Measurements from ENCODE around the gene UBAC2. TPM values are rescaled to one million over a fixed set of nuclear protein-coding genes. Genes with fewer than 3 reads are reported as not detected.
"Not testable (repeated sequence)": the region's sequence is repeated elsewhere in the genome, so short reads cannot be mapped to it uniquely, and the experiment has no call there.

Gene UBAC2
- total RNA-seq, 1 experiment from 2014 or later: 58.3 TPM

DNA sequence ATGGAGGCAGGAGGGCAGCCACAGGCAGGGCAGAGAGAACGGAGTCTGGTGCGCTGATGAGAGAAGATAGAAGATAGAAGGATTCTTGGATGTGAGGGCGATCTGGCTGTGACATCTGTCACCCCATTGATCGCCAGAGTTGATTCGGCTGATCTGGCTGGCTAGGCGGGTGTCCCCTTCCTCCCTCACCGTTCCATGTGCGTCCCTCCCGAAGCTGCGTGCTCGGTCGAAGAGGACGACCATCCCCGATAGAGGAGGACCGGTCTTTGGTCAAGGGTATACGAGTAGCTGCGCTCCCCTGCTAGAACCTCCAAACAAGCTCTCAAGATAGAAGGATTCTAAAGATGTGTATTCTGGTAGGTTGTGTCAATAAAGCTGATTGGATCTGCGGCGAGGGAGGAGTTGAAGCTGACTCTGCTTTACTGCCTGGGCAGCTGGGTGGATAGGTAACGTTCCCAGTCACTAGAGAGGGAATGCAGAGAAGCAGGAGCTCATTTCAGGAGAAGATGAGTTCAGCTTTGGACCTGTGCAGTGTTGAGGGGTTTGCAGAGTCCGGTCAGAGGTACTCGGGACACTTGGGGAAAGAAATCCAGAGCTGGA is 5.1 kb downstream of the UBAC2 start:
- H3K9ac ChIP-seq (ENCODE audit: low read length): peak overlapping the region; percentile 61
- H3K4me2 ChIP-seq (ENCODE audit: low read depth, low read length, poor library complexity, severe bottlenecking): peak overlapping the region; percentile 91

DNA sequence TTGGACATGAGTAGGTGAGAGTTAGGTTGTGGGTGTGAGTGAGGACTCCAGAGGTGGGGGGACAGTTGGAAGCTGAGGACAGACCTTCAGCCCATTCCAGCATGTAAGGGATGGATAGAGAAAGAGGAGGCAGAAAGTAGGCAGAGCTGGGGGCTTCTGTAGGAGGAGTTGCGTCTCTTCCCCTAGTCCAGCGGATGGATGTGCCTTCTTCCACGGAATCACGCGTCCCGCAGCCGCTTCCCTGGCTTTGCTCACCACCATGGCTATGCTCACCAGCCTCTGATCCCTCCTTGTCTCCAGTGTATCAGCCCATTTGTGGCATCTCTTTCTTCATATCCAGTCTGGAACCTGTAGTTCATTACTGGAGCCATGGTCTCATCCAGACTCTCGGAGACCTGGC is 5.6 kb downstream of the UBAC2 start:
- Histone ChIP-seq H3K4me3 (ENCODE audit: low read length) (no peak overlapping the region; the same call in 1 of the 2 replicates), H3K36me3 (ENCODE audit: insufficient read depth, low read length) (peaks cover 7% of the 10 kb centered on the region; the same call in 1 of the 2 replicates), H3K27ac (ENCODE audit: low read length) (peak overlapping the region; percentile 89), H3K27me3 (ENCODE audit: low read length) (no peaks in the 10 kb centered on the region), H3K79me2 (ENCODE audit: low read length) (peaks cover 93% of the 10 kb centered on the region), H3K4me2 (ENCODE audit: low read depth, low read length, poor library complexity, severe bottlenecking) (peak overlapping the region; percentile 91), H2AFZ (ENCODE audit: low read length) (no peak overlapping the region), H3K9ac (ENCODE audit: low read length) (peak overlapping the region; percentile 22; the same call in 1 of the 2 replicates), H3K4me1 (ENCODE audit: low read length) (peaks cover 71% of the 10 kb centered on the region), H3K9me2 (replicated peaks; ENCODE audit: insufficient read depth, low read length) (no peaks in the 10 kb centered on the region), H3K9me3 (ENCODE audit: low read length) (no peaks in the 10 kb centered on the region), H4K20me1 (ENCODE audit: insufficient read depth, low read depth, low read length) (peaks cover 24% of the 10 kb centered on the region; the same call in 1 of the 2 replicates)
- DNase-seq: no peak

More for the DNA sequence above, 5.1 kb downstream of the UBAC2 start:
- Histone ChIP-seq H2AFZ (ENCODE audit: low read length) (no peak overlapping the region), H3K79me2 (ENCODE audit: low read length) (peaks cover 93% of the 10 kb centered on the region), H3K9me2 (replicated peaks; ENCODE audit: insufficient read depth, low read length) (no peaks in the 10 kb centered on the region), H3K4me3 (ENCODE audit: low read length) (peak overlapping the region; percentile 65), H3K4me1 (ENCODE audit: low read length) (peaks cover 71% of the 10 kb centered on the region), H3K27ac (ENCODE audit: low read length) (peak overlapping the region; percentile 89), H3K36me3 (ENCODE audit: insufficient read depth, low read length) (peaks cover 7% of the 10 kb centered on the region; the same call in 1 of the 2 replicates), H3K27me3 (ENCODE audit: low read length) (no peaks in the 10 kb centered on the region), H4K20me1 (ENCODE audit: insufficient read depth, low read depth, low read length) (peaks cover 24% of the 10 kb centered on the region; the same call in 1 of the 2 replicates), H3K9me3 (ENCODE audit: low read length) (no peaks in the 10 kb centered on the region)
- no peak for DNase-seq

DNA sequence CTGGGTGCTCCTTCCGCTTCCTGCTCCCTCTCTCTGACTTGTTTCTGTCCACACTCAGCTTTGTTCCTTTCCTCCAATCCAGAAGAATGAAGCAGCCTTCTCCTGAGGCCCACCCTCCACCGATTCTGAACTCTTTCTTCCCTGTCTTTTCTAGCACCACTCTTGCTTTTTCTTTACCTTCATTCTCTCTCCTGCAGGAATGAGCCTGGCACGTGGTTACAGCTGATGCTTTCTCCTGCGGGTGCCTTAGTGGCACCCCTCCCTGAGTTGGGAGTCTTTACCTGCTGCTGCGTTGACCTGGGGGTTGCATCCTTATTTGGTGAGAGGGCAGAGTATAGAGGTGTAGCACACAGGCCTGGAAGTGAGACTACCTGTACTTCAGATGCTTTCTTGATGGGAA is 6.2 kb downstream of the UBAC2 start:
- Histone ChIP-seq H3K9me3 (ENCODE audit: low read length) (no peaks in the 10 kb centered on the region), H3K9ac (ENCODE audit: low read length) (0 out of 2 replicates have a peak overlapping the region, but pooled peaks have one; percentile 6), H3K36me3 (ENCODE audit: insufficient read depth, low read length) (peaks cover 7% of the 10 kb centered on the region; the same call in 1 of the 2 replicates), H3K4me2 (ENCODE audit: low read depth, low read length, poor library complexity, severe bottlenecking) (peak overlapping the region; percentile 91), H3K79me2 (ENCODE audit: low read length) (peaks cover 93% of the 10 kb centered on the region), H3K9me2 (replicated peaks; ENCODE audit: insufficient read depth, low read length) (no peaks in the 10 kb centered on the region), H3K27ac (ENCODE audit: low read length) (peak overlapping the region; percentile 71; the same call in 1 of the 2 replicates), H2AFZ (ENCODE audit: low read length) (no peak overlapping the region), H3K4me1 (ENCODE audit: low read length) (peaks cover 77% of the 10 kb centered on the region), H3K4me3 (ENCODE audit: low read length) (no peak overlapping the region), H3K27me3 (ENCODE audit: low read length) (no peaks in the 10 kb centered on the region), H4K20me1 (ENCODE audit: insufficient read depth, low read depth, low read length) (peaks cover 24% of the 10 kb centered on the region; the same call in 1 of the 2 replicates)
- no peak for DNase-seq

DNA sequence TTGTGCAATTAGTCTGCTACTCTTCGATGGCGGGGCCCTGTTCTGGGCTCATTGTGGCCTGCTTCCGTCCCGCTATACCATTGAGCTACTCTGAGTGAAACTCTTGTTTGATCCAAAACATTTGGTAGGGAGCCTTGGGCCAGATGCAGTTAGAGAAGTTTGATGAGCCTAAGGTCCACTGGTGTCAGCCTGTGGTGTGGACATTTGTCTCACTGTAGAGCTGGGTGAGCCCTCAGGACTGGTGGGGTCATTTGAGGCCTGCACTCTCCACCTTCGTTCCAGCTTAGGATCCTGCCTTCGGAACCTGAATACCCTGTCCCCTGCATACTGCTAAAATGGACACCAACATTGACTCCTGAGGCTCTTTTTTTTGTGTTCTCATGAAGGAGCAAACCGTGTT is 6.9 kb downstream of the UBAC2 start:
- H3K4me1 ChIP-seq (ENCODE audit: low read length): peaks cover 77% of the 10 kb centered on the region

DNA sequence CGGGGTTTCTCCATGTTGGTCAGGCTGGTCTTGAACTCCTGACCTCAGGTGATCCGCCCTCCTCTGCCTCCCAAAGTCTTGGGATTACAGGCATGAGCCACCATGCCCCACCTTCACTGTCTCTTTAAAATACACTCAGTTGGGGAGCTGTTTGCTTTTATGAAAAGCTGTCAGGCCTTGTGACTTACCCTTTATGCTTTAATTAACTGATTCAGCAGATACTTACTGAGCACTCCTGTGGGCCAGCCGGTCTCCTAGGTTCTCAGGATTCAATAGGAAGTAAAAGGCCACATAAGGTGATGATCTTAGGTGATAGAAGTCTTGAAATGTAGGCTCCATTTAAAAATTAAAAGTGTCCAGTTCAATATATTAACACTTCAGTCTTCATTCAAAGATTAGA is 7.5 kb downstream of the UBAC2 start:
- no peak overlapping the region for H2AFZ ChIP-seq (ENCODE audit: low read length)
- H3K27ac ChIP-seq (ENCODE audit: low read length): peak overlapping the region; percentile 71
- H3K9me3 ChIP-seq (ENCODE audit: low read length): no peaks in the 10 kb centered on the region
- H3K4me3 ChIP-seq (ENCODE audit: low read length): no peak overlapping the region
- peaks cover 95% of the 10 kb centered on the region for H3K79me2 ChIP-seq (ENCODE audit: low read length)
- H3K36me3 ChIP-seq (ENCODE audit: insufficient read depth, low read length): peaks cover 15% of the 10 kb centered on the region
- peak overlapping the region; percentile 91 for H3K4me2 ChIP-seq (ENCODE audit: low read depth, low read length, poor library complexity, severe bottlenecking)
- no peak for DNase-seq
- no peaks in the 10 kb centered on the region for H3K9me2 ChIP-seq (replicated peaks; ENCODE audit: insufficient read depth, low read length)
- no peaks in the 10 kb centered on the region for H3K27me3 ChIP-seq (ENCODE audit: low read length)
- peaks cover 78% of the 10 kb centered on the region for H3K4me1 ChIP-seq (ENCODE audit: low read length)
- 0 out of 2 replicates have a peak overlapping the region, but pooled peaks have one; percentile 10 for H3K9ac ChIP-seq (ENCODE audit: low read length)
- H4K20me1 ChIP-seq (ENCODE audit: insufficient read depth, low read depth, low read length): peaks cover 22% of the 10 kb centered on the region; the same call in 1 of the 2 replicates

More for the DNA sequence above, 6.9 kb downstream of the UBAC2 start:
- Histone ChIP-seq H3K9ac (ENCODE audit: low read length) (peak overlapping the region; percentile 40), H3K9me2 (replicated peaks; ENCODE audit: insufficient read depth, low read length) (no peaks in the 10 kb centered on the region), H3K36me3 (ENCODE audit: insufficient read depth, low read length) (peaks cover 10% of the 10 kb centered on the region), H4K20me1 (ENCODE audit: insufficient read depth, low read depth, low read length) (peaks cover 22% of the 10 kb centered on the region; the same call in 1 of the 2 replicates), H3K27ac (ENCODE audit: low read length) (peak overlapping the region; percentile 71), H3K27me3 (ENCODE audit: low read length) (no peaks in the 10 kb centered on the region), H3K4me2 (ENCODE audit: low read depth, low read length, poor library complexity, severe bottlenecking) (peak overlapping the region; percentile 91), H3K4me3 (ENCODE audit: low read length) (peak overlapping the region; percentile 47; the same call in 1 of the 2 replicates), H2AFZ (ENCODE audit: low read length) (no peak overlapping the region), H3K9me3 (ENCODE audit: low read length) (no peaks in the 10 kb centered on the region), H3K79me2 (ENCODE audit: low read length) (peaks cover 93% of the 10 kb centered on the region)
- DNase-seq: no peak

DNA sequence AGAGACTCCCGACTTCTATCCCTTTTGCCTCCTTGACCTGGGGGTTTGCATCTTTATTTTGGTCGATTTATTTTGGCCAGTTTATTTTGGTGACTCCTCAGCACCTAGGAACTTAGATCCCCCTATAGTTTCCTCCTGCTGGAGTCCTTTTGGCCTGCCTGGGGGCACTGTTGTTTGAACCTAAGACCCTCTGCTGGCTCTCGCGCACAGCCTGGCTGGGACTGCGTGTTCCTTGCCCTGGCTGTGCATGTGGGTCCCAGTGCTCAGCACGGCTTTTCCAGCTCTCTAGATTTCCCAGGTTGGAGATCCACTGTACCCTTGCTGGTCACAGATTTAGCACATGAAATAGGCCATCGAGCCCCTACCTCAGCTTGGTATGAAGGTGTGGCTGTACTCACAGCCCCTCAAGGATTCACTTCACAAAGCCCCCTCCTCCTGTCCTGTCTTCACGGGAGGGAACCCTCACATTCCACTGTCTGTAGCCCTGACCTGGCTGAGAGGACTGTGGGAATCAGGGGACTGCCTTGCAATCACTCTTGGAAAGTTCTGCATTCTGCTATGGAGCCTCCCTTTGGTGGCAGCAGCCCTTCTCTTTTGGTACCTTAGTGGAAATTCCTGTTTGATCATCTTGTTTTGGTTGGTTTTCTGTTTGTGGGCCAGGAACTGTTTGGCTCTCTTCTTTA is 8.3 kb downstream of the UBAC2 start:
- peaks cover 95% of the 10 kb centered on the region for H3K79me2 ChIP-seq (ENCODE audit: low read length)
- no peak for DNase-seq
- H2AFZ ChIP-seq (ENCODE audit: low read length): no peak overlapping the region
- H4K20me1 ChIP-seq (ENCODE audit: insufficient read depth, low read depth, low read length): peaks cover 22% of the 10 kb centered on the region; the same call in 1 of the 2 replicates
- peak overlapping the region; percentile 71 for H3K27ac ChIP-seq (ENCODE audit: low read length)
- H3K9ac ChIP-seq (ENCODE audit: low read length): no peak overlapping the region
- H3K27me3 ChIP-seq (ENCODE audit: low read length): no peaks in the 10 kb centered on the region
- H3K36me3 ChIP-seq (ENCODE audit: insufficient read depth, low read length): peaks cover 15% of the 10 kb centered on the region
- no peaks in the 10 kb centered on the region for H3K9me2 ChIP-seq (replicated peaks; ENCODE audit: insufficient read depth, low read length)
- no peaks in the 10 kb centered on the region for H3K9me3 ChIP-seq (ENCODE audit: low read length)
- H3K4me1 ChIP-seq (ENCODE audit: low read length): peaks cover 77% of the 10 kb centered on the region
- no peak overlapping the region for H3K4me3 ChIP-seq (ENCODE audit: low read length)
- H3K4me2 ChIP-seq (ENCODE audit: low read depth, low read length, poor library complexity, severe bottlenecking): no peak overlapping the region

DNA sequence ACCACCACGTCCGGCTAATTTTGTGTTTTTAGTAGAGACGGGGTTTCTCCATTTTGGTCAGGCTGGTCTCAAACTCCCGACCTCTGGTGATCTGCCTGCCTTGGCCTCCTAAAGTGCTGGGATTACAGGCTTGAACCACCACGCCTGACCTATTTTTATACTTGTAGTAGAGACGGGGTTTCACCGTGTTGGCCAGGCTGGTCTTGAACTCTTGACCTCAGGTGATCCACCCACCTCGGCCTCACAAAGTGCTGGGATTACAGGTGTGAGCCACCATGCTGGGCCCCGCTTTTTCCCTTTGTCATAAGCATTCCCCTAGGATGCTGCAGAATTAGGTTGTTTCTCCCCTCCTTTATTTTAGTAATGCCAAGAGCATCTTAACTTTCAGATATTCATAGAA is 10.0 kb downstream of the UBAC2 start:
- H3K9ac ChIP-seq (ENCODE audit: low read length); H3K27ac ChIP-seq (ENCODE audit: low read length); DNase-seq; H3K9me2 ChIP-seq (replicated peaks; ENCODE audit: insufficient read depth, low read length); H3K4me2 ChIP-seq (ENCODE audit: low read depth, low read length, poor library complexity, severe bottlenecking); H2AFZ ChIP-seq (ENCODE audit: low read length); H3K27me3 ChIP-seq (ENCODE audit: low read length); H3K4me3 ChIP-seq (ENCODE audit: low read length); H3K9me3 ChIP-seq (ENCODE audit: low read length): not testable (repeated sequence)
- H3K36me3 ChIP-seq (ENCODE audit: insufficient read depth, low read length): peaks cover 15% of the 10 kb centered on the region
- peaks cover 18% of the 10 kb centered on the region; the same call in 1 of the 2 replicates for H4K20me1 ChIP-seq (ENCODE audit: insufficient read depth, low read depth, low read length)
- H3K79me2 ChIP-seq (ENCODE audit: low read length): peaks cover 97% of the 10 kb centered on the region
- H3K4me1 ChIP-seq (ENCODE audit: low read length): peaks cover 79% of the 10 kb centered on the region

DNA sequence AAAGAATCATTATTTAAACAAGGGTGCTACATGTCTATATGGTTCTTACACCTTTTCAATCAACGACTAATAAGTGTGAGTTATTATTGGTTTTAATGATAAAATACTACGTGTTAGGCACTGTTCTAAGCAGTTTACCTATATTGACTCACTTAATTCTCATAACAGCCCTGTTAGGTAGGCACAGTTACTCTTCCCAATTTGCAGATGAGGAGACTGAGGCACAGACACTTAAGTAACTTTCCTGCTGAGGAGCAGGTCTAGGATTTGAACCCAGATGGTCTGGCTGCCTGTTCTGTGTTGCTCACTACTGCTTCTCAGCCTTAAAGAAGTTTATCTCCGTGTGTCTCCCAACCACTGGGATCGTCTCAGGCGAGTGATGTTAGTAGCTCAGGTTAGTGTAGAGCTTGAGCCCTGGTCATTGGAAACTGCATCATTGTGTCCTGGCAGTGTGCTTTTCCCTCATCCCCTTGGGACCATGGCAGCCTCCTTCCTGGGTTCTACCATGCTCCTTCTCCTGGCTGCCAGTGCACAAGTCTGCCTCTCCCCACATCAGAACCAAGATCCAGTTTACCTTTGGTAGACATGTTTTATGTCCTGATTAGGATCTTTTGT is 10.9 kb downstream of the UBAC2 start:
- H3K9me2 ChIP-seq (replicated peaks; ENCODE audit: insufficient read depth, low read length): no peaks in the 10 kb centered on the region
- no peak overlapping the region for H3K4me3 ChIP-seq (ENCODE audit: low read length)
- peaks cover 10% of the 10 kb centered on the region; the same call in 1 of the 2 replicates for H4K20me1 ChIP-seq (ENCODE audit: insufficient read depth, low read depth, low read length)
- H3K27ac ChIP-seq (ENCODE audit: low read length): no peak overlapping the region
- peaks cover 79% of the 10 kb centered on the region for H3K4me1 ChIP-seq (ENCODE audit: low read length)
- no peaks in the 10 kb centered on the region for H3K27me3 ChIP-seq (ENCODE audit: low read length)
- peaks cover 8% of the 10 kb centered on the region; the same call in 1 of the 2 replicates for H3K36me3 ChIP-seq (ENCODE audit: insufficient read depth, low read length)
- no peak overlapping the region for H2AFZ ChIP-seq (ENCODE audit: low read length)
- no peaks in the 10 kb centered on the region for H3K9me3 ChIP-seq (ENCODE audit: low read length)
- H3K79me2 ChIP-seq (ENCODE audit: low read length): peaks cover 97% of the 10 kb centered on the region
- no peak for DNase-seq
- no peak overlapping the region for H3K9ac ChIP-seq (ENCODE audit: low read length)
- H3K4me2 ChIP-seq (ENCODE audit: low read depth, low read length, poor library complexity, severe bottlenecking): no peak overlapping the region
